Neuron (in vitro differentiated cells): ENCODE results near the gene ARID5A.

Source experiments
- H2AFZ ChIP-seq: one replicate; pipeline ENCODE4 v1.6.1; 2013; ENCODE audit warnings: low read depth, mild to moderate bottlenecking, inconsistent platforms, low read length, moderate library complexity
- H3K27me3 ChIP-seq: one replicate; pipeline ENCODE4 v1.6.1; 2013; ENCODE audit warnings: low read length; ENCODE audit not compliant: insufficient read depth
- H3K36me3 ChIP-seq: one replicate; pipeline ENCODE4 v1.6.1; 2013; ENCODE audit warnings: low read length; ENCODE audit not compliant: insufficient read depth
- H3K4me1 ChIP-seq: one replicate; pipeline ENCODE4 v1.6.1; 2013; ENCODE audit warnings: low read length; ENCODE audit not compliant: insufficient read depth
- H3K4me3 ChIP-seq: 2 replicates; pipeline ENCODE4 v1.5.1; 2013; ENCODE audit warnings: mild to moderate bottlenecking, low read length, moderate library complexity
- H3K9me3 ChIP-seq: one replicate; pipeline ENCODE4 v1.6.1; 2013; ENCODE audit warnings: low read length

ARID5A gene

DNA sequence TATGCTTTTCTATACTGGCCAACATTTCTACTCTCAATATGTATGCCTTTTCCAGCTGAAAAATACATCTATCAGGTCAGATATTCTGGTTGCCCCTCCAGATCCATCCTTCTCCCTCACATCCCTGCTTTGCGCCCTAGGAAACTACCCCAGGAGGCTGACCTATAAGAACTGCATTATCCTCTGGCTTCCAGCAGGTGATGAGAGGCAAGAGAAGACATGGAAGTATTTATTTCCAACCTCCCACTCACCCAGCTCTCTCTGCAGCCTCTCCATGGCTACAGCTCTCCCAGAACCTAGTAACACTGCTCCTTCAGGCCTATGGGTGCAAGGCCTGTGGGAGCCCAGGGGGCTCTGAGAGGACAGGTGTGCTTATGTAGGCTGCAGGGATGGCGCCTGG lies 42.9 kb downstream of the ARID5A start:
- Histone ChIP-seq H3K27me3 (no peaks in the 10 kb centered on the region), H2AFZ (no peak overlapping the region), H3K9me3 (no peaks in the 10 kb centered on the region), H3K4me1 (no peaks in the 10 kb centered on the region), H3K4me3 (no peak overlapping the region), H3K36me3 (peaks cover 4% of the 10 kb centered on the region)

GRCh38 chr2:96580771-96581170 lies 44.2 kb downstream of the ARID5A start:
- Histone ChIP-seq H2AFZ (no peak overlapping the region), H3K4me1 (no peaks in the 10 kb centered on the region), H3K9me3 (no peaks in the 10 kb centered on the region), H3K27me3 (no peaks in the 10 kb centered on the region), H3K36me3 (peaks cover 5% of the 10 kb centered on the region), H3K4me3 (no peak overlapping the region)

DNA sequence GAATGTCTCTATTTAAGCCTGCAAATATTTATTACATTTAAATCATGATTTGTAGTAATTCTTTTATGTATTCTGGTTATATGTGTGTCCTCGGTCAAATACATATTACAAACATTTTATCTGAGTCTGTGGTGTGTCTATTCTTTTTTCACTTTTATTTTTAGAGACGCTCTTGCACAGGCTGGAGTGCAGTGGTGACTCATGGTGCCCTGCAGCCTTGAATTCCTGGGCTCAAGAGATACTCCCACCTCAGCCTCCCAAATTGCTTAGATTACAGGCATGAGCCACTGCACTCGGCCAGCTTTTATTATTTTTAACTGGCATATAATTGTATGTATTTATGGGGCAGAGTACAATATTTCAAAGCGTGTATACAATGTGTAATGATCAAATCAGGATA lies 47.5 kb downstream of the ARID5A start:
- no peak overlapping the region for H3K4me3 ChIP-seq
- no peak overlapping the region for H2AFZ ChIP-seq
- no peaks in the 10 kb centered on the region for H3K27me3 ChIP-seq
- H3K9me3 ChIP-seq = no peaks in the 10 kb centered on the region
- no peaks in the 10 kb centered on the region for H3K4me1 ChIP-seq
- H3K36me3 ChIP-seq = peaks cover 9% of the 10 kb centered on the region

DNA sequence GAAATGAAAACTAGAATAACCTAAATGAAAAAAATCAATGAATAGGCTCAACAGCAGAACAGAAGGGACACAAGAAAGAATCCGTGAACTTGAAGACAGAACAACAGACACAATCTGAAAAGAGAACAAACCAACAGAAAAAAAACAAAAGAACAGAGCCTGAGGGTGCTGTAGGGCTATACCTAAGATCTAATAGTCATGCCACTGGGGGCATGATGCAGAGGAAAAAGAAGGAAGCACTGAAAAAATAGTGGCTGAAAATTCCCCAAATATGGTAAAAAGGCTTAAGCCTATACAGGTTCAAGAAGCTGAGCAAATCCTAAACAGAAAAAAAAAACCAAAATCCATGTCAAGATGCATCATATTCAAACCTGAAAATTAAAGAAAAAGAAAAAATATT lies 51.3 kb downstream of the ARID5A start:
- no peak overlapping the region for H3K4me3 ChIP-seq
- H3K4me1 ChIP-seq = no peaks in the 10 kb centered on the region
- H3K36me3 ChIP-seq = peaks cover 20% of the 10 kb centered on the region
- no peaks in the 10 kb centered on the region for H3K27me3 ChIP-seq
- H2AFZ ChIP-seq = no peak overlapping the region
- peaks cover under 1% of the 10 kb centered on the region for H3K9me3 ChIP-seq

DNA sequence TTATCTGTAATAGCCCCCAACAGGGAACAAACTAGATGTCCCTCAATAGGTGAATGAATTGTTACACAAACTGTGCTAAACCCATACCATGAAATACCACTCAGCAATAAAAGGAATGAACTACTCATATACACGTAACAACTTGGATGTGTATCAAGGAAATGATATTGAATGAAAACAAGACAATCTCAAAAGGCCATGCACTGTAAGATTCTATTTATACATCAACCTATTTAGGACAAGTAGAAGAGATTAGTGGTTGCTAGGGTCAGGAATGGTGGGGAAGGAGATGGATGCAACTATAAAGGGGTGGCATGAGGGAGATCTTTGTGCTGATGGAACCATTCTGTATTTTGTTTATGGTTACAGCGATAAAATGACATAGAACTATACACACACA lies 54.5 kb downstream of the ARID5A start:
- Histone ChIP-seq H3K36me3 (peaks cover 47% of the 10 kb centered on the region), H3K27me3 (no peaks in the 10 kb centered on the region), H3K4me1 (no peaks in the 10 kb centered on the region), H3K9me3 (peaks cover 12% of the 10 kb centered on the region), H2AFZ (no peak overlapping the region), H3K4me3 (no peak overlapping the region)

DNA sequence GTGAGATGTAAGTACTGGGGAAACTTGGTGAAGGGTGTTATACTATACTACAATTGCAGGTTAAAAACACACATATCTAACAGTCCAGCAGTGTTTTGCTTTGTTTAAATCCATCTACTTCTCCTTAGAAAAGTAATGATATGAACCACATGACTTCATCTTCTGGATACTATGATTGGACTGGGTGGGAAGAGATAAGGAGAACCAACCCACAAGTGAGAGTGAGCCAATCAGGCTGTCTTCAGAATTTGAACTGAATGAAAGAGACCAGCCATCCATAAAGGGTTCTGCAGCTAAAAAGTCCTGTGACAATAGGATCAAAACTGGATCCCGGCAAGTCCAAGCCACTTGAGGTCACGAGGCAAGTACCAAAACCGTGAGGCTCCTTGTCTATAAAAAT lies 54.9 kb downstream of the ARID5A start:
- H3K4me3 ChIP-seq = no peak overlapping the region
- H3K4me1 ChIP-seq = no peaks in the 10 kb centered on the region
- H2AFZ ChIP-seq = no peak overlapping the region
- H3K9me3 ChIP-seq = peaks cover 12% of the 10 kb centered on the region
- H3K27me3 ChIP-seq = no peaks in the 10 kb centered on the region
- peaks cover 51% of the 10 kb centered on the region for H3K36me3 ChIP-seq

GRCh38 chr2:96594282-96594681 lies 57.7 kb downstream of the ARID5A start:
- H3K36me3 ChIP-seq = peaks cover 68% of the 10 kb centered on the region

GRCh38 chr2:96594691-96595152 lies 58.2 kb downstream of the ARID5A start:
- Histone ChIP-seq H3K27me3 (no peaks in the 10 kb centered on the region), H3K4me1 (no peaks in the 10 kb centered on the region), H2AFZ (no peak overlapping the region), H3K36me3 (peaks cover 70% of the 10 kb centered on the region), H3K9me3 (peaks cover 12% of the 10 kb centered on the region), H3K4me3 (no peak overlapping the region)

More at GRCh38 chr2:96594282-96594681, 57.7 kb downstream of the ARID5A start:
- H3K4me3 ChIP-seq = no peak overlapping the region
- no peaks in the 10 kb centered on the region for H3K4me1 ChIP-seq
- no peaks in the 10 kb centered on the region for H3K27me3 ChIP-seq
- peaks cover 12% of the 10 kb centered on the region for H3K9me3 ChIP-seq
- no peak overlapping the region for H2AFZ ChIP-seq

DNA sequence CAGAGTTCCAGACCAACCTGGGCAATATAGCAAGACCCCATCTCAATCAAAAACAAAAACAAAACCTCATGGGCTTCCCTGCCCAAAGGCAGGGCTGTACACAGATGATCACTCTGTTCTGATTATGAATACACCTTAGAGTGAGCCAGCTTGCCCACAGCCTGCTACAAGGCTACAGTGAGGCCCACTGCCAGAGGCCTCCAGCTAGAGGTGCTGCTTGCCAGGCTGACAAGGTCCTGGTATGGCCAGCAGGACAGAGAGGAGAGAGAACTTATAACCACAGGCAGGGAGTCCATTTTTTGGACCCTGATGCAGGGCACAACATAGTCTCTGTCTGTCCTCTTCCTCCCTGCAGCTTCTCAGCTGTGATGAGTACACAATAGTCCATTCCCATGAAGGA lies 60.0 kb downstream of the ARID5A start:
- Histone ChIP-seq H3K36me3 (peaks cover 87% of the 10 kb centered on the region), H3K9me3 (peaks cover 12% of the 10 kb centered on the region), H3K4me3 (no peak overlapping the region), H3K4me1 (no peaks in the 10 kb centered on the region), H3K27me3 (no peaks in the 10 kb centered on the region), H2AFZ (no peak overlapping the region)

- Histone ChIP-seq H3K9me3 (peaks cover 3% of the 10 kb centered on the region), H3K4me1 (no peaks in the 10 kb centered on the region), H3K36me3 (peaks cover 86% of the 10 kb centered on the region), H3K4me3 (no peak overlapping the region), H3K27me3 (no peaks in the 10 kb centered on the region), H2AFZ (no peak overlapping the region)
These were observed 63.4 kb downstream of the ARID5A start for GRCh38 chr2:96599941-96600340.

DNA sequence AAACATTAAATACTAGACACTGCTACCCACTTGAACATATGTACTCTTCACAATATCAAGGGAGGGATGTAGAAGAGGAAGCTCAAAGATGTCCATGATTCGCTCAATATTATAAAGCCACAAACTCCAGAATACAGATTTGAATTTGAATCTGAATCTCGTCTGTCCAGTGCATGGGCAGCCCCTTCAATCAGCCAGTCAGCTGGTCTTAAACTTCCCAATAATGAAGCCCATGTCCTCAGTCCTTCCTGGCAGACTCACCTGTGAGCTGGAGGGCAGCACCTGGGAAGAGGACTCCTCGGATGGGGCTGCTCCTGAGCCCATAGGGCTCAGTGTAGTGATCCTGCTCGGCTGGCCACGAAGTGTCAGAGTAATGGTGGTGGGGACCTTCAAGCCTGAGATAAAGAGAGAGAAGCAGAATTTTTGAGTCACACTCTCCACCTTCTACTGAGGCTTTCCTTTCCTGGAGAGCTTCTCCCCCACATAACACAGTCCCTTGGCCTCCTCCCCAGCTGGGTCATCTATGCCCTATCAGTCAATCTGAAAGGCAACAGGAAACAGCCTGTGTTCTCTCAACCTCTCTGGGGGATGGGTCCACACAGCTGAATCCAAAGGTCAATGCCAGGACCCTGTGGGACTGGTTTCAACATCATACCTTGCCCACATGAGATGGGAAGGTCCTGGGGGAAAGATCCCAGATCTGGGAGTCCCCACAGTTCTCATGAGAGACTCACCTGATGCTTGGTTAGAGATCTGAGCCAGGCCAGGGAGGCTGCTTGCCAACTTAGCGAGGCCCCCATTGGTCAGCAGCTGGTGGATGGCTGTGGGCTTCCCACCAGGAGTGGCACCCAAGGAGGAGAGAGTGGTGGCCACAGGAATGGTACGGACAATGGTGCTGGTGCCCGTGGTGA lies 65.1 kb downstream of the ARID5A start:
- peaks cover 2% of the 10 kb centered on the region for H3K4me1 ChIP-seq
- H3K27me3 ChIP-seq = no peaks in the 10 kb centered on the region
- peaks cover 86% of the 10 kb centered on the region for H3K36me3 ChIP-seq
- H3K9me3 ChIP-seq = no peaks in the 10 kb centered on the region
- no peak overlapping the region for H2AFZ ChIP-seq
- no peak overlapping the region for H3K4me3 ChIP-seq
